ENCODE results near the gene MYO16.

Gene MYO16

GRCh38 chr13:109114991-109115390, 485.6 kb downstream of the MYO16 start:
- H3K4me3 ChIP-seq (ENCODE audit: low read length in 2 of 2) = no peak overlapping the region
- H3K9me3 ChIP-seq (ENCODE audit: control insufficient read depth in 2 of 2, low read length in 2 of 2) = no peaks in the 10 kb centered on the region
- no peaks in the 10 kb centered on the region for H3K4me1 ChIP-seq (ENCODE audit: control insufficient read depth, insufficient read depth, low read length)
- no peaks in the 10 kb centered on the region for H3K27me3 ChIP-seq (ENCODE audit: control insufficient read depth in 1 of 2, insufficient read depth in 2 of 2, low read length in 2 of 2)
- no peak overlapping the region for H3K27ac ChIP-seq (ENCODE audit: low read length)
- no peak overlapping the region for H3K9ac ChIP-seq (ENCODE audit: low read length in 2 of 2)
- H3K36me3 ChIP-seq (ENCODE audit: control insufficient read depth in 2 of 2, insufficient read depth in 2 of 2, low read length in 2 of 2) = no peaks in the 10 kb centered on the region

GRCh38 chr13:109118521-109118920, 489.1 kb downstream of the MYO16 start:
- Histone ChIP-seq H3K36me3 (ENCODE audit: control insufficient read depth in 2 of 2, insufficient read depth in 2 of 2, low read length in 2 of 2) (no peaks in the 10 kb centered on the region), H3K27ac (ENCODE audit: low read length) (no peak overlapping the region), H3K4me1 (ENCODE audit: control insufficient read depth, insufficient read depth, low read length) (no peaks in the 10 kb centered on the region), H3K4me3 (ENCODE audit: low read length in 2 of 2) (no peak overlapping the region), H3K9ac (ENCODE audit: low read length in 2 of 2) (no peak overlapping the region), H3K9me3 (ENCODE audit: control insufficient read depth in 2 of 2, low read length in 2 of 2) (no peaks in the 10 kb centered on the region), H3K27me3 (ENCODE audit: control insufficient read depth in 1 of 2, insufficient read depth in 2 of 2, low read length in 2 of 2) (no peaks in the 10 kb centered on the region)

- Histone ChIP-seq H3K4me3 (ENCODE audit: low read length in 2 of 2) (no peak overlapping the region), H3K4me1 (ENCODE audit: control insufficient read depth, insufficient read depth, low read length) (no peaks in the 10 kb centered on the region), H3K9ac (ENCODE audit: low read length in 2 of 2) (no peak overlapping the region), H3K27ac (ENCODE audit: low read length) (no peak overlapping the region), H3K36me3 (ENCODE audit: control insufficient read depth in 2 of 2, insufficient read depth in 2 of 2, low read length in 2 of 2) (no peaks in the 10 kb centered on the region), H3K9me3 (ENCODE audit: control insufficient read depth in 2 of 2, low read length in 2 of 2) (no peaks in the 10 kb centered on the region), H3K27me3 (ENCODE audit: control insufficient read depth in 1 of 2, insufficient read depth in 2 of 2, low read length in 2 of 2) (no peaks in the 10 kb centered on the region)
Measured at GRCh38 chr13:109119896-109120295, 490.5 kb downstream of the MYO16 start.

- no peak overlapping the region for H3K27ac ChIP-seq (ENCODE audit: low read length)
- no peak overlapping the region for H3K4me3 ChIP-seq (ENCODE audit: low read length in 2 of 2)
- H3K27me3 ChIP-seq (ENCODE audit: control insufficient read depth in 1 of 2, insufficient read depth in 2 of 2, low read length in 2 of 2) = no peaks in the 10 kb centered on the region
- no peaks in the 10 kb centered on the region for H3K9me3 ChIP-seq (ENCODE audit: control insufficient read depth in 2 of 2, low read length in 2 of 2)
- H3K4me1 ChIP-seq (ENCODE audit: control insufficient read depth, insufficient read depth, low read length) = no peaks in the 10 kb centered on the region
- no peak overlapping the region for H3K9ac ChIP-seq (ENCODE audit: low read length in 2 of 2)
- no peaks in the 10 kb centered on the region for H3K36me3 ChIP-seq (ENCODE audit: control insufficient read depth in 2 of 2, insufficient read depth in 2 of 2, low read length in 2 of 2)
Measured at GRCh38 chr13:109121826-109122225, 492.4 kb downstream of the MYO16 start.

GRCh38 chr13:109123971-109124370, 494.6 kb downstream of the MYO16 start:
- H3K9me3 ChIP-seq (ENCODE audit: control insufficient read depth in 2 of 2, low read length in 2 of 2) = no peaks in the 10 kb centered on the region
- H3K27me3 ChIP-seq (ENCODE audit: control insufficient read depth in 1 of 2, insufficient read depth in 2 of 2, low read length in 2 of 2) = no peaks in the 10 kb centered on the region
- H3K4me1 ChIP-seq (ENCODE audit: control insufficient read depth, insufficient read depth, low read length) = no peaks in the 10 kb centered on the region
- no peak overlapping the region for H3K4me3 ChIP-seq (ENCODE audit: low read length in 2 of 2)
- no peaks in the 10 kb centered on the region for H3K36me3 ChIP-seq (ENCODE audit: control insufficient read depth in 2 of 2, insufficient read depth in 2 of 2, low read length in 2 of 2)
- no peak overlapping the region for H3K9ac ChIP-seq (ENCODE audit: low read length in 2 of 2)
- H3K27ac ChIP-seq (ENCODE audit: low read length) = no peak overlapping the region

GRCh38 chr13:109126178-109126577, 496.8 kb downstream of the MYO16 start:
- no peaks in the 10 kb centered on the region for H3K36me3 ChIP-seq (ENCODE audit: control insufficient read depth in 2 of 2, insufficient read depth in 2 of 2, low read length in 2 of 2)
- H3K4me1 ChIP-seq (ENCODE audit: control insufficient read depth, insufficient read depth, low read length) = peaks cover 8% of the 10 kb centered on the region
- no peak overlapping the region for H3K9ac ChIP-seq (ENCODE audit: low read length in 2 of 2)
- no peaks in the 10 kb centered on the region for H3K27me3 ChIP-seq (ENCODE audit: control insufficient read depth in 1 of 2, insufficient read depth in 2 of 2, low read length in 2 of 2)
- no peak overlapping the region for H3K27ac ChIP-seq (ENCODE audit: low read length)
- H3K4me3 ChIP-seq (ENCODE audit: low read length in 2 of 2) = no peak overlapping the region
- no peaks in the 10 kb centered on the region for H3K9me3 ChIP-seq (ENCODE audit: control insufficient read depth in 2 of 2, low read length in 2 of 2)

GRCh38 chr13:109126891-109127641, 497.7 kb downstream of the MYO16 start:
- H3K9ac ChIP-seq (ENCODE audit: low read length in 2 of 2) = no peak overlapping the region
- H3K4me3 ChIP-seq (ENCODE audit: low read length in 2 of 2) = no peak overlapping the region
- H3K36me3 ChIP-seq (ENCODE audit: control insufficient read depth in 2 of 2, insufficient read depth in 2 of 2, low read length in 2 of 2) = no peaks in the 10 kb centered on the region
- no peak overlapping the region for H3K27ac ChIP-seq (ENCODE audit: low read length)
- H3K27me3 ChIP-seq (ENCODE audit: control insufficient read depth in 1 of 2, insufficient read depth in 2 of 2, low read length in 2 of 2) = no peaks in the 10 kb centered on the region
- no peaks in the 10 kb centered on the region for H3K9me3 ChIP-seq (ENCODE audit: control insufficient read depth in 2 of 2, low read length in 2 of 2)
- peaks cover 13% of the 10 kb centered on the region for H3K4me1 ChIP-seq (ENCODE audit: control insufficient read depth, insufficient read depth, low read length)

GRCh38 chr13:109128121-109128520, 498.7 kb downstream of the MYO16 start:
- H3K27ac ChIP-seq (ENCODE audit: low read length) = no peak overlapping the region
- no peaks in the 10 kb centered on the region for H3K9me3 ChIP-seq (ENCODE audit: control insufficient read depth in 2 of 2, low read length in 2 of 2)
- H3K9ac ChIP-seq (ENCODE audit: low read length in 2 of 2) = no peak overlapping the region
- no peak overlapping the region for H3K4me3 ChIP-seq (ENCODE audit: low read length in 2 of 2)
- H3K4me1 ChIP-seq (ENCODE audit: control insufficient read depth, insufficient read depth, low read length) = peaks cover 13% of the 10 kb centered on the region
- H3K36me3 ChIP-seq (ENCODE audit: control insufficient read depth in 2 of 2, insufficient read depth in 2 of 2, low read length in 2 of 2) = no peaks in the 10 kb centered on the region
- no peaks in the 10 kb centered on the region for H3K27me3 ChIP-seq (ENCODE audit: control insufficient read depth in 1 of 2, insufficient read depth in 2 of 2, low read length in 2 of 2)

- Histone ChIP-seq H3K27me3 (ENCODE audit: control insufficient read depth in 1 of 2, insufficient read depth in 2 of 2, low read length in 2 of 2) (no peaks in the 10 kb centered on the region), H3K9ac (ENCODE audit: low read length in 2 of 2) (no peak overlapping the region), H3K4me3 (ENCODE audit: low read length in 2 of 2) (no peak overlapping the region), H3K4me1 (ENCODE audit: control insufficient read depth, insufficient read depth, low read length) (peaks cover 13% of the 10 kb centered on the region), H3K27ac (ENCODE audit: low read length) (no peak overlapping the region), H3K36me3 (ENCODE audit: control insufficient read depth in 2 of 2, insufficient read depth in 2 of 2, low read length in 2 of 2) (no peaks in the 10 kb centered on the region), H3K9me3 (ENCODE audit: control insufficient read depth in 2 of 2, low read length in 2 of 2) (no peaks in the 10 kb centered on the region)
Measured at GRCh38 chr13:109130093-109130835, 500.9 kb downstream of the MYO16 start.

- H3K4me1 ChIP-seq (ENCODE audit: control insufficient read depth, insufficient read depth, low read length) = peaks cover 13% of the 10 kb centered on the region
- no peaks in the 10 kb centered on the region for H3K36me3 ChIP-seq (ENCODE audit: control insufficient read depth in 2 of 2, insufficient read depth in 2 of 2, low read length in 2 of 2)
- peak overlapping the region; percentile 31 for H3K27ac ChIP-seq (ENCODE audit: low read length)
Measured at GRCh38 chr13:109131698-109132257, 502.4 kb downstream of the MYO16 start.

GRCh38 chr13:109135018-109135417, 505.6 kb downstream of the MYO16 start:
- Histone ChIP-seq H3K4me1 (ENCODE audit: control insufficient read depth, insufficient read depth, low read length) (peaks cover 13% of the 10 kb centered on the region), H3K9ac (ENCODE audit: low read length in 2 of 2) (no peak overlapping the region), H3K36me3 (ENCODE audit: control insufficient read depth in 2 of 2, insufficient read depth in 2 of 2, low read length in 2 of 2) (no peaks in the 10 kb centered on the region), H3K27ac (ENCODE audit: low read length) (no peak overlapping the region), H3K9me3 (ENCODE audit: control insufficient read depth in 2 of 2, low read length in 2 of 2) (no peaks in the 10 kb centered on the region), H3K27me3 (ENCODE audit: control insufficient read depth in 1 of 2, insufficient read depth in 2 of 2, low read length in 2 of 2) (peaks cover 0 to 3% of the 10 kb centered on the region in 2 donors), H3K4me3 (ENCODE audit: low read length in 2 of 2) (no peak overlapping the region)

More at GRCh38 chr13:109131698-109132257, 502.4 kb downstream of the MYO16 start:
- Histone ChIP-seq H3K9me3 (ENCODE audit: control insufficient read depth in 2 of 2, low read length in 2 of 2) (no peaks in the 10 kb centered on the region), H3K27me3 (ENCODE audit: control insufficient read depth in 1 of 2, insufficient read depth in 2 of 2, low read length in 2 of 2) (no peaks in the 10 kb centered on the region), H3K9ac (ENCODE audit: low read length in 2 of 2) (no peak overlapping the region), H3K4me3 (ENCODE audit: low read length in 2 of 2) (peak overlapping the region; percentile 17 to 21)
